LNCaP clone FGC (cell line): Measurements from ENCODE around the gene CDKL1.
"Not testable (repeated sequence)": the region's sequence is repeated elsewhere in the genome, so short reads cannot be mapped to it uniquely, and the experiment has no call there.

Experiments used
- DNase-seq: peaks from one replicate; pipeline ENCODE4 v3.0.0-alpha.2; 2011; ENCODE audit warnings: low read depth
- H3K4me3 ChIP-seq: 2 replicates; pipeline ENCODE4 v1.5.1; 2011; ENCODE audit warnings: mild to moderate bottlenecking, low read depth, low read length, control low read depth
- CTCF ChIP-seq: IDR thresholded peaks from 2 replicates; pipeline ENCODE4 v1.5.1; 2012; ENCODE audit warnings: mild to moderate bottlenecking; ENCODE audit not compliant: control insufficient read depth, insufficient read depth; ENCODE audit errors: extremely low read depth

Gene CDKL1

GRCh38 chr14:50320283-50320682, 76.4 kb downstream of the CDKL1 start:
- DNase-seq = no peak
- H3K4me3 ChIP-seq = no peak overlapping the region
- no peak for TF ChIP-seq CTCF

GRCh38 chr14:50319721-50320120, 77.0 kb downstream of the CDKL1 start:
- no peak for TF ChIP-seq CTCF
- H3K4me3 ChIP-seq = no peak overlapping the region
- DNase-seq = no peak

GRCh38 chr14:50319293-50319692, 77.4 kb downstream of the CDKL1 start:
- no peak overlapping the region for H3K4me3 ChIP-seq
- TF ChIP-seq CTCF = no peak
- DNase-seq = no peak

GRCh38 chr14:50318031-50318626, 78.6 kb downstream of the CDKL1 start:
- peak; percentile 57 for TF ChIP-seq CTCF
- no peak overlapping the region for H3K4me3 ChIP-seq
- no peak for DNase-seq

GRCh38 chr14:50314098-50314497, 82.6 kb downstream of the CDKL1 start:
- H3K4me3 ChIP-seq, DNase-seq: not testable (repeated sequence)

GRCh38 chr14:50312734-50313054, 84.0 kb downstream of the CDKL1 start:
- DNase-seq = peak; percentile 79
- TF ChIP-seq CTCF = 0 out of 2 replicates have a peak, but pooled peaks have one; percentile 1
- H3K4me3 ChIP-seq = peak overlapping the region; percentile 95

- peak within 1 kb of the TSS; percentile 95 for H3K4me3 ChIP-seq
- TF ChIP-seq CTCF = no peak; the same call in 1 of the 2 replicates
- DNase-seq = peak; percentile 86
Measured at GRCh38 chr14:50311972-50312733, 84.5 kb downstream of the CDKL1 start, which contains the start of the genes DMAC2L and L2HGDH. Gene DMAC2L, plus strand, starts transcription at chr14:50312324. Its CDS starts 9,164 bp downstream, at chr14:50321488. Gene L2HGDH, minus strand, starts transcription at chr14:50312229. Its CDS starts 79 bp downstream, at chr14:50312150.
